GM12878 (cell line): Measurements from ENCODE around the gene GALNT18. TPM values are rescaled to one million over a fixed set of nuclear protein-coding genes. Genes with fewer than 3 reads are reported as not detected.

Experiments used
- ATAC-seq: fragments of 200-7000 bp; cut with Tn5 transposase; 3 replicates; pipeline ENCODE4 v1.9.1; 2020; ENCODE audit warnings: mild to moderate bottlenecking, moderate library complexity
- BruUV-seq: library from RNA; stranded (reverse); fragments of 400-500 nt; replicated peaks from 2 replicates; lab custom pipeline; 2021; lab: Mats Ljungman, UMichigan
- CTCF ChIA-PET: fragments of 300-600 bp; sonication (Branson Sonifier 250); formaldehyde crosslinking; extraction: SDS; loops from one replicate; lab custom pipeline; 2021; ENCODE audit warnings: inconsistent platforms; lab: Yijun Ruan, JAX
- POLR2A ChIA-PET: fragments of 350-600 bp; formaldehyde crosslinking; extraction: SDS; loops from one replicate; lab custom pipeline; 2021; ENCODE audit warnings: inconsistent platforms; lab: Charles Lee
- RAD21 ChIA-PET: fragments of 300-600 bp; sonication (Branson Sonifier 250); formaldehyde crosslinking; loops from one replicate; lab custom pipeline; 2023; ENCODE audit warnings: antibody characterized with exemption; ENCODE audit not compliant: unreplicated experiment; lab: Charles Lee
- SMC1A ChIA-PET: fragments of 300-600 bp; sonication (Branson Sonifier 250); formaldehyde crosslinking; loops from one replicate; lab custom pipeline; 2023; ENCODE audit not compliant: unreplicated experiment, uncharacterized antibody; lab: Charles Lee
- DNase-seq: peaks from one replicate; pipeline ENCODE4 v3.0.0-alpha.2; 2011; ENCODE audit warnings: low read depth, low spot score
- FAIRE-seq: peaks from 3 replicates; lab custom pipeline; 2011; peaks lifted over from hg19 to GRCh38; lab: Jason Lieb, UNC
- H2AFZ ChIP-seq: 2 replicates; pipeline ENCODE4 v1.6.0; 2011; ENCODE audit warnings: low read depth, low read length, control low read depth; ENCODE audit not compliant: control insufficient read depth
- H3K27ac ChIP-seq: 2 replicates; pipeline ENCODE4 v1.5.1; 2011; ENCODE audit warnings: control low read depth; ENCODE audit not compliant: control insufficient read depth, insufficient read depth
- H3K27me3 ChIP-seq, 2 experiments: replicated peaks in 1 of 2; 2 replicates each; pipeline versions ENCODE4 v1.6.0 to v1.6.1; 2011; ENCODE audit warnings: low read length in 1 of 2; ENCODE audit not compliant: control insufficient read depth in 2 of 2, insufficient read depth in 2 of 2
- H3K36me3 ChIP-seq, 2 experiments: 2 replicates each; pipeline ENCODE4 v1.5.1; 2011; ENCODE audit warnings: low read length in 1 of 2; ENCODE audit not compliant: control insufficient read depth in 2 of 2, insufficient read depth in 2 of 2
- H3K4me1 ChIP-seq: 2 replicates; pipeline ENCODE4 v1.6.1; 2011; ENCODE audit warnings: mild to moderate bottlenecking, low read length, moderate library complexity, mixed read lengths; ENCODE audit not compliant: control insufficient read depth, insufficient read depth
- H3K4me2 ChIP-seq: 2 replicates; pipeline ENCODE4 v1.6.0; 2011; ENCODE audit warnings: control low read depth; ENCODE audit not compliant: control insufficient read depth, insufficient read depth
- H3K4me3 ChIP-seq: fragments of 200-600 bp; sonication (generic); 2 replicates; pipeline ENCODE4 v1.5.1; 2016
- H3K79me2 ChIP-seq: 2 replicates; pipeline ENCODE4 v1.6.0; 2011; ENCODE audit warnings: low read length; ENCODE audit not compliant: control insufficient read depth, insufficient read depth
- H3K9ac ChIP-seq: 2 replicates; pipeline ENCODE4 v1.8.0; 2011; ENCODE audit warnings: low read length, control low read depth, mixed read lengths; ENCODE audit not compliant: control insufficient read depth, insufficient read depth
- H3K9me3 ChIP-seq: replicated peaks from 3 replicates; pipeline ENCODE4 v1.5.1; 2011; ENCODE audit warnings: mild to moderate bottlenecking, low read length; ENCODE audit not compliant: control insufficient read depth, insufficient read depth
- H4K20me1 ChIP-seq: 2 replicates; pipeline ENCODE4 v1.6.0; 2011; ENCODE audit not compliant: control insufficient read depth, insufficient read depth
- ATF3 ChIP-seq: IDR thresholded peaks from 2 replicates; pipeline ENCODE4 v1.6.1; 2011; ENCODE audit warnings: low read depth, mild to moderate bottlenecking, low read length, moderate library complexity, borderline replicate concordance; ENCODE audit errors: extremely low read depth
- ELK1 ChIP-seq: IDR thresholded peaks from 2 replicates; pipeline ENCODE4 v1.6.1; 2012; ENCODE audit warnings: low read depth, low read length, improper control_type of control experiment
- HSF1 ChIP-seq: fragments of 150-350 bp; IDR thresholded peaks from 2 replicates; pipeline ENCODE4 v1.6.1; 2014; ENCODE audit warnings: mild to moderate bottlenecking, low read depth, low read length
- IKZF2 ChIP-seq, 2 experiments: fragments of 450-650 bp; IDR thresholded peaks; 2 replicates each; pipeline ENCODE4 v1.6.1; 2017; ENCODE audit warnings: mild to moderate bottlenecking in 2 of 2, moderate library complexity in 2 of 2
- MYB ChIP-seq: fragments of 150-350 bp; IDR thresholded peaks from 2 replicates; pipeline ENCODE4 v1.6.1; 2014; ENCODE audit warnings: mild to moderate bottlenecking, low read depth, low read length, borderline replicate concordance
- NR2F1 ChIP-seq: fragments of 450-650 bp; conservative IDR thresholded peaks from 2 replicates; pipeline ENCODE4 v1.6.1; 2017; ENCODE audit warnings: mild to moderate bottlenecking
- POLR2AphosphoS5 ChIP-seq: IDR thresholded peaks from 2 replicates; pipeline ENCODE4 v1.6.1; 2011; ENCODE audit warnings: mild to moderate bottlenecking, low read length, inconsistent platforms
- SMAD5 ChIP-seq: IDR thresholded peaks from 2 replicates; pipeline ENCODE4 v1.6.1; 2016; ENCODE audit warnings: antibody characterized with exemption, low read depth
- SMC3 ChIP-seq: IDR thresholded peaks from 2 replicates; pipeline ENCODE4 v1.6.1; 2011; ENCODE audit warnings: low read length, improper control_type of control experiment, borderline replicate concordance
- SP1 ChIP-seq: IDR thresholded peaks from one replicate; pipeline ENCODE4 v1.6.1; 2011; ENCODE audit warnings: low read depth, low read length
- TARDBP ChIP-seq: IDR thresholded peaks from 2 replicates; pipeline ENCODE4 v1.6.1; 2016; ENCODE audit warnings: borderline replicate concordance
- ZNF207 ChIP-seq: fragments of 450-650 bp; IDR thresholded peaks from 2 replicates; pipeline ENCODE4 v1.6.1; 2014; ENCODE audit warnings: antibody characterized with exemption, mild to moderate bottlenecking, borderline replicate concordance
- ZNF217 ChIP-seq: fragments of 450-650 bp; IDR thresholded peaks from 2 replicates; pipeline ENCODE4 v1.6.1; 2017; ENCODE audit warnings: antibody characterized with exemption, mild to moderate bottlenecking
- WGBS: methylation state at CpG from one replicate; pipeline ENCODE4 v1.1.6; 2016; ENCODE audit warnings: low lambda C conversion rate; ENCODE audit not compliant: insufficient replicate concordance, insufficient coverage; ENCODE audit errors: missing lambda C conversion rate; 5-methylcytosine and 5-hydroxymethylcytosine counted together
- in situ Hi-C: fragments of 300-500 bp; cut with MboI; formaldehyde crosslinking; loops from 9 replicates; pipeline ENCODE4 v1.14.3; 2018; ENCODE audit warnings: mixed read lengths
- intact Hi-C: fragments of 100-400 bp; cut with micrococcal nuclease; formaldehyde crosslinking; loops from one replicate; pipeline ENCODE4 v1.14.2; 2022; ENCODE audit not compliant: unreplicated experiment
- polyA plus RNA-seq, 11 experiments: library from polyadenylated mRNA; depleted of rRNA in 4 of 11; unstranded in 6 of 11; stranded (reverse) in 5 of 11; fragments of >200 nt; fragmentation: Nextera tagmentation in 4 of 11; fragmentation: Illumina TruSeq in 1 of 11; extraction: Ambion mirVana in 4 of 11; extraction: Trizol in 1 of 11; gene quantifications; 1 replicate in 1 of 11; 2 replicates in 10 of 11; pipeline versions ENCODE4 v1.2.1 to v1.2.3, GENCODE V29; 2011 to 2016; ENCODE audit warnings: inconsistent platforms in 2 of 11, missing spikeins in 2 of 11, low read depth in 1 of 11
- total RNA-seq, 4 experiments: library from RNA; depleted of rRNA in 3 of 4; stranded (reverse); fragments of >200 nt in 3 of 4; fragmentation: Illumina TruSeq in 1 of 4; extraction: Trizol in 1 of 4; gene quantifications; 2 replicates each; pipeline versions ENCODE4 v1.2.1 to v1.2.3, GENCODE V29; 2013 to 2021

Gene GALNT18
- total and polyA plus RNA-seq, 10 of the 15 experiments (the other 5 are each of a cell fraction or from before 2014, with no cell fraction given) = 1.2 to 14.2 (median 6.3) TPM

- TF ChIP-seq ZNF207 (no peak), TARDBP (no peak), POLR2AphosphoS5 (no peak), IKZF2 (IDR thresholded peaks at IDR 0.05) (no peak), HSF1 (no peak), SP1 (no peak), SMAD5 (no peak), ATF3 (no peak), SMC3 (no peak), ELK1 (no peak), NR2F1 (no peak), ZNF217 (no peak), MYB (no peak)
- Histone ChIP-seq H3K27me3 (no peaks in the 10 kb centered on the region), H3K36me3 (peaks cover 0 to 1% of the 10 kb centered on the region in 2 experiments; a peak in 1 of 4 replicates), H3K27ac (no peak overlapping the region), H4K20me1 (no peaks in the 10 kb centered on the region), H3K9ac (no peak overlapping the region), H3K4me3 (no peak overlapping the region), H3K79me2 (peaks cover 5% of the 10 kb centered on the region), H3K9me3 (no peaks in the 10 kb centered on the region), H3K4me2 (no peak overlapping the region), H3K4me1 (no peaks in the 10 kb centered on the region), H2AFZ (no peak overlapping the region)
- intact Hi-C loops (no loop called here), in situ Hi-C loops (no loop called here)
- no TSS peak for BruUV-seq
- DNase-seq (no peak), ATAC-seq (no peak), FAIRE-seq (no peak)
- POLR2A ChIA-PET = interaction anchor here (0.7 kb wide), 1 partner anchor 44 kb away, joined by 3 read pairs; no protein-coding TSS in a partner anchor
- RAD21 ChIA-PET = no interaction called here
- CTCF ChIA-PET = no interaction called here
- SMC1A ChIA-PET = interaction anchor here (0.6 to 1.9 kb wide), 2 partner anchors 11 to 32 kb away, joined by 3 to 4 read pairs; no protein-coding TSS in a partner anchor
- 57% methylated on average over 12 of the region's 12 CpGs for WGBS
Observed at GRCh38 chr11:11538277-11538960, 83.4 kb downstream of the GALNT18 start.
